Measurements from ENCODE around the gene KRT28.
"Not testable (repeated sequence)": the region's sequence is repeated elsewhere in the genome, so short reads cannot be mapped to it uniquely, and the experiment has no call there.

The KRT28 gene

GRCh38 chr17:40755231-40755630 lies 44.5 kb downstream of the KRT28 start, which contains the start of gene KRT25:
TSS of gene KRT25 (minus strand) at chr17:40755331. CDS start at chr17:40755271, 60 bp downstream.
- Histone ChIP-seq H3K27ac (ENCODE audit: low read depth in 2 of 2, low read length in 2 of 2) (no peak within 1 kb of the TSS), H3K9me3 (ENCODE audit: control insufficient read depth in 2 of 2, low read length in 2 of 2) (peaks cover 4 to 5% of the 10 kb centered on the region in 2 donors), H3K4me3 (ENCODE audit: low read length in 2 of 2) (no peak within 1 kb of the TSS), H3K4me1 (ENCODE audit: control insufficient read depth in 2 of 2, insufficient read depth in 2 of 2, low read length in 2 of 2) (no peaks in the 10 kb centered on the region), H3K27me3 (ENCODE audit: control insufficient read depth in 2 of 2, insufficient read depth in 2 of 2, low read length in 2 of 2) (peaks cover 0 to 5% of the 10 kb centered on the region in 2 donors), H3K9ac (ENCODE audit: low read depth in 1 of 2, low read length in 2 of 2) (no peak within 1 kb of the TSS), H3K36me3 (ENCODE audit: control insufficient read depth in 2 of 2, insufficient read depth in 2 of 2, low read length in 2 of 2) (no peaks in the 10 kb centered on the region)

- Histone ChIP-seq H3K9ac (ENCODE audit: low read depth in 1 of 2, low read length in 2 of 2) (no peak overlapping the region), H3K27me3 (ENCODE audit: control insufficient read depth in 2 of 2, insufficient read depth in 2 of 2, low read length in 2 of 2) (peaks cover 0 to 5% of the 10 kb centered on the region in 2 donors), H3K9me3 (ENCODE audit: control insufficient read depth in 2 of 2, low read length in 2 of 2) (peaks cover under 1 to 1% of the 10 kb centered on the region in 2 donors), H3K4me3 (ENCODE audit: low read length in 2 of 2) (no peak overlapping the region), H3K27ac (ENCODE audit: low read depth in 2 of 2, low read length in 2 of 2) (no peak overlapping the region), H3K36me3 (ENCODE audit: control insufficient read depth in 2 of 2, insufficient read depth in 2 of 2, low read length in 2 of 2) (no peaks in the 10 kb centered on the region), H3K4me1 (ENCODE audit: control insufficient read depth in 2 of 2, insufficient read depth in 2 of 2, low read length in 2 of 2) (no peaks in the 10 kb centered on the region)
Observed at GRCh38 chr17:40753804-40754203, 46.0 kb downstream of the KRT28 start.

GRCh38 chr17:40751065-40751464 lies 48.7 kb downstream of the KRT28 start:
- no peak overlapping the region for H3K9ac ChIP-seq (ENCODE audit: low read depth in 1 of 2, low read length in 2 of 2)
- H3K27ac ChIP-seq (ENCODE audit: low read depth in 2 of 2, low read length in 2 of 2), result no peak overlapping the region
- peaks cover 0 to 4% of the 10 kb centered on the region in 2 donors for H3K9me3 ChIP-seq (ENCODE audit: control insufficient read depth in 2 of 2, low read length in 2 of 2)
- H3K4me1 ChIP-seq (ENCODE audit: control insufficient read depth in 2 of 2, insufficient read depth in 2 of 2, low read length in 2 of 2), result no peaks in the 10 kb centered on the region
- H3K36me3 ChIP-seq (ENCODE audit: control insufficient read depth in 2 of 2, insufficient read depth in 2 of 2, low read length in 2 of 2), result no peaks in the 10 kb centered on the region
- H3K4me3 ChIP-seq (ENCODE audit: low read length in 2 of 2), result no peak overlapping the region
- peaks cover 2 to 7% of the 10 kb centered on the region in 2 donors for H3K27me3 ChIP-seq (ENCODE audit: control insufficient read depth in 2 of 2, insufficient read depth in 2 of 2, low read length in 2 of 2)

GRCh38 chr17:40750391-40750790 lies 49.4 kb downstream of the KRT28 start:
- H3K27ac ChIP-seq (ENCODE audit: low read depth in 2 of 2, low read length in 2 of 2), result no peak overlapping the region
- no peak overlapping the region for H3K9ac ChIP-seq (ENCODE audit: low read depth in 1 of 2, low read length in 2 of 2)
- no peaks in the 10 kb centered on the region for H3K4me1 ChIP-seq (ENCODE audit: control insufficient read depth in 2 of 2, insufficient read depth in 2 of 2, low read length in 2 of 2)
- H3K36me3 ChIP-seq (ENCODE audit: control insufficient read depth in 2 of 2, insufficient read depth in 2 of 2, low read length in 2 of 2), result no peaks in the 10 kb centered on the region
- peaks cover 2 to 7% of the 10 kb centered on the region in 2 donors for H3K27me3 ChIP-seq (ENCODE audit: control insufficient read depth in 2 of 2, insufficient read depth in 2 of 2, low read length in 2 of 2)
- H3K4me3 ChIP-seq (ENCODE audit: low read length in 2 of 2), result no peak overlapping the region
- H3K9me3 ChIP-seq (ENCODE audit: control insufficient read depth in 2 of 2, low read length in 2 of 2), result peaks cover 0 to 4% of the 10 kb centered on the region in 2 donors

GRCh38 chr17:40748666-40749065 lies 51.1 kb downstream of the KRT28 start:
- not testable (repeated sequence) for H3K4me3 ChIP-seq (ENCODE audit: low read length in 2 of 2); H3K9ac ChIP-seq (ENCODE audit: low read depth in 1 of 2, low read length in 2 of 2); H3K9me3 ChIP-seq (ENCODE audit: control insufficient read depth in 2 of 2, low read length in 2 of 2); H3K4me1 ChIP-seq (ENCODE audit: control insufficient read depth in 2 of 2, insufficient read depth in 2 of 2, low read length in 2 of 2); H3K36me3 ChIP-seq (ENCODE audit: control insufficient read depth in 2 of 2, insufficient read depth in 2 of 2, low read length in 2 of 2); H3K27me3 ChIP-seq (ENCODE audit: control insufficient read depth in 2 of 2, insufficient read depth in 2 of 2, low read length in 2 of 2); H3K27ac ChIP-seq (ENCODE audit: low read depth in 2 of 2, low read length in 2 of 2)
